KMS-11 (cell line): ENCODE data around the gene PSTK.

Experiments used
- H2AFZ ChIP-seq: fragments of 200-600 bp; sonication (generic); 2 replicates; pipeline ENCODE4 v1.6.1; 2016; ENCODE audit warnings: antibody characterized with exemption, mixed run types, low read depth
- H3K27ac ChIP-seq: fragments of 200-600 bp; sonication (generic); 2 replicates; pipeline ENCODE4 v1.6.1; 2016; ENCODE audit warnings: mild to moderate bottlenecking, mixed run types
- H3K27me3 ChIP-seq: fragments of 200-600 bp; sonication (generic); 2 replicates; pipeline ENCODE4 v1.6.1; 2017; ENCODE audit warnings: mild to moderate bottlenecking, low read depth, mixed run types, moderate library complexity; ENCODE audit not compliant: insufficient read depth
- H3K36me3 ChIP-seq: fragments of 200-600 bp; sonication (generic); 2 replicates; pipeline ENCODE4 v1.6.1; 2017; ENCODE audit warnings: mild to moderate bottlenecking, mixed run types; ENCODE audit not compliant: insufficient read depth
- H3K4me1 ChIP-seq: fragments of 200-600 bp; sonication (generic); 2 replicates; pipeline ENCODE4 v1.6.1; 2016; ENCODE audit warnings: mild to moderate bottlenecking, low read depth, mixed run types; ENCODE audit not compliant: poor library complexity, severe bottlenecking
- H3K4me2 ChIP-seq: fragments of 200-600 bp; sonication (generic); 2 replicates; pipeline ENCODE4 v1.7.0; 2016; ENCODE audit warnings: mild to moderate bottlenecking, mixed run types
- H3K4me3 ChIP-seq: fragments of 200-600 bp; sonication (generic); IDR thresholded peaks from 2 replicates; pipeline ENCODE4 v1.6.1; 2017; ENCODE audit warnings: low read depth, low read length, mixed read lengths; ENCODE audit not compliant: insufficient read depth
- H3K79me2 ChIP-seq: fragments of 200-600 bp; sonication (generic); 2 replicates; pipeline ENCODE4 v1.6.1; 2016; ENCODE audit warnings: low read depth, mixed run types; ENCODE audit not compliant: insufficient read depth
- H3K9ac ChIP-seq: fragments of 200-600 bp; sonication (generic); 2 replicates; pipeline ENCODE4 v1.6.1; 2016; ENCODE audit warnings: mild to moderate bottlenecking, mixed run types
- H4K20me1 ChIP-seq: fragments of 200-600 bp; sonication (generic); 2 replicates; pipeline ENCODE4 v1.6.1; 2016; ENCODE audit warnings: mild to moderate bottlenecking, mixed run types; ENCODE audit not compliant: insufficient read depth
- TF ChIP-seq, protein P1 (sequence below): fragments of 200-600 bp; sonication (generic); conservative IDR thresholded peaks from 2 replicates; pipeline ENCODE4 v1.6.1; 2017; ENCODE audit warnings: low read depth, mild to moderate bottlenecking, antibody characterized with exemption, low read length, moderate library complexity, mixed read lengths

Gene PSTK

DNA sequence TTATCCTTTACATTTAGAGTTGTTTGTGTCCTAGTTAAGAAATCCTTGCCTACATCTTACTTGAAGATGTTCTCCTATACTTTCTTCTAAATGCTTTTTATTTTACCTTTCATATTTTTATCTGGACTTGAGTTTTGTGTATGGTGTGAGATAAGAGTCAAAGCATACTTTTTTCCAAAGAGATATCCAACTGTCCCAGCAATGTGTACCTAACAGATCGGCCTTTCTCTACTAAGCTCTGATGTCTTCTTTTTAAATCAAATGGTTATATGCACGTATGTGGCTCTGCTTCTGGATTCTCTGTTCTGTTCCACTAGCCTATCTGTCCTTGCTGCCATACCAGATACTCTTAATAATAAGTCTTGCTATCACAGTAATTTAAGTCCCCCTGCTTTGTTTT lies 21.2 kb downstream of the PSTK start:
- no peak overlapping the region for H3K4me2 ChIP-seq
- TF ChIP-seq, protein P1, sequence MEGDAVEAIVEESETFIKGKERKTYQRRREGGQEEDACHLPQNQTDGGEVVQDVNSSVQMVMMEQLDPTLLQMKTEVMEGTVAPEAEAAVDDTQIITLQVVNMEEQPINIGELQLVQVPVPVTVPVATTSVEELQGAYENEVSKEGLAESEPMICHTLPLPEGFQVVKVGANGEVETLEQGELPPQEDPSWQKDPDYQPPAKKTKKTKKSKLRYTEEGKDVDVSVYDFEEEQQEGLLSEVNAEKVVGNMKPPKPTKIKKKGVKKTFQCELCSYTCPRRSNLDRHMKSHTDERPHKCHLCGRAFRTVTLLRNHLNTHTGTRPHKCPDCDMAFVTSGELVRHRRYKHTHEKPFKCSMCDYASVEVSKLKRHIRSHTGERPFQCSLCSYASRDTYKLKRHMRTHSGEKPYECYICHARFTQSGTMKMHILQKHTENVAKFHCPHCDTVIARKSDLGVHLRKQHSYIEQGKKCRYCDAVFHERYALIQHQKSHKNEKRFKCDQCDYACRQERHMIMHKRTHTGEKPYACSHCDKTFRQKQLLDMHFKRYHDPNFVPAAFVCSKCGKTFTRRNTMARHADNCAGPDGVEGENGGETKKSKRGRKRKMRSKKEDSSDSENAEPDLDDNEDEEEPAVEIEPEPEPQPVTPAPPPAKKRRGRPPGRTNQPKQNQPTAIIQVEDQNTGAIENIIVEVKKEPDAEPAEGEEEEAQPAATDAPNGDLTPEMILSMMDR, result no peak
- H2AFZ ChIP-seq, result no peak overlapping the region
- H3K36me3 ChIP-seq, result no peaks in the 10 kb centered on the region
- H3K4me1 ChIP-seq, result peaks cover 34% of the 10 kb centered on the region
- no peak overlapping the region for H3K27ac ChIP-seq
- H3K9ac ChIP-seq, result no peak overlapping the region
- no peaks in the 10 kb centered on the region for H4K20me1 ChIP-seq
- H3K79me2 ChIP-seq, result peaks cover 55% of the 10 kb centered on the region
- H3K27me3 ChIP-seq, result no peaks in the 10 kb centered on the region
- no peak overlapping the region for H3K4me3 ChIP-seq

DNA sequence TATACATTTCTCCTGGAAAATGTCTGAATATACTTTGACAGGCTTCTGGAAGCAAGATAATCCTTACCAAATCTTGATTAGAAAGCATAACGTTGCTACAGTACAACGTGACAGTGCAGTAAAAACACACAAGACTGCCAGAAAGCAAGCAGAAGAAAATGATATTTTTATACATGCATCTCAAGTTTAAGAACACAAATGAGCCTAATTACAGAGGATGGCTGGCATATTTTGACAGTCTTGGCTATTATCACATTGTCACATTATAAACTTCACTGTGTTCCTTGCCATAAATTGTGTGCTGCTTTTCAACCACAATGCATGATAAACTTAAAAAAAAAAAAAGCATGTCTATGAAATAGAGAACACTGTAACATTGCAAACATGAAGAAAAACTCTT lies 24.1 kb downstream of the PSTK start:
- H3K79me2 ChIP-seq, result peaks cover 72% of the 10 kb centered on the region
- no peak overlapping the region for H3K4me3 ChIP-seq
- TF ChIP-seq, protein P1, result no peak
- H3K27ac ChIP-seq, result no peak overlapping the region
- H3K9ac ChIP-seq, result no peak overlapping the region
- H3K4me2 ChIP-seq, result no peak overlapping the region
- no peaks in the 10 kb centered on the region for H3K27me3 ChIP-seq
- no peaks in the 10 kb centered on the region for H4K20me1 ChIP-seq
- H3K36me3 ChIP-seq, result no peaks in the 10 kb centered on the region
- no peak overlapping the region for H2AFZ ChIP-seq
- H3K4me1 ChIP-seq, result peaks cover 23% of the 10 kb centered on the region

- no peaks in the 10 kb centered on the region for H4K20me1 ChIP-seq
- TF ChIP-seq, protein P1, result no peak
- peak overlapping the region; percentile 89 for H3K4me2 ChIP-seq
- no peaks in the 10 kb centered on the region for H3K36me3 ChIP-seq
- H3K27ac ChIP-seq, result peak overlapping the region; percentile 84
- peaks cover 55% of the 10 kb centered on the region for H3K79me2 ChIP-seq
- H3K4me3 ChIP-seq, result peak overlapping the region; percentile 6
- peak overlapping the region; percentile 94 for H2AFZ ChIP-seq
- peak overlapping the region; percentile 96 for H3K9ac ChIP-seq
- H3K4me1 ChIP-seq, result peaks cover 10% of the 10 kb centered on the region
- no peaks in the 10 kb centered on the region for H3K27me3 ChIP-seq
These were observed 27.6 kb downstream of the PSTK start for GRCh38 chr10:123007558-123008354.

GRCh38 chr10:123008355-123009104 lies 28.3 kb downstream of the PSTK start, which contains the start of the genes ACADSB and IKZF5:
Gene ACADSB, plus strand, starts transcription at chr10:123009006. Its CDS starts 24 bp downstream, at chr10:123009030.
Gene IKZF5, minus strand, starts transcription at chr10:123008795. Its CDS starts 10,170 bp downstream, at chr10:122998625.
- peak within 1 kb of the TSS; percentile 94 for H2AFZ ChIP-seq

More at GRCh38 chr10:123008355-123009104, 28.3 kb downstream of the PSTK start, which contains the start of the genes ACADSB and IKZF5:
- Histone ChIP-seq H3K4me2 (peak within 1 kb of the TSS; percentile 89), H3K4me1 (peaks cover 10% of the 10 kb centered on the region), H3K36me3 (no peaks in the 10 kb centered on the region), H3K9ac (peak within 1 kb of the TSS; percentile 96), H4K20me1 (no peaks in the 10 kb centered on the region), H3K27ac (peak within 1 kb of the TSS; percentile 84), H3K4me3 (peak within 1 kb of the TSS; percentile 6), H3K79me2 (peaks cover 48% of the 10 kb centered on the region), H3K27me3 (no peaks in the 10 kb centered on the region)
- TF ChIP-seq, protein P1, result no peak
